B cell (primary cell): ENCODE data around the gene BAHCC1. TPM values are rescaled to one million over a fixed set of nuclear protein-coding genes. Genes with fewer than 3 reads are reported as not detected.

ENCODE experiments used
- ATAC-seq: fragments of 200-7000 bp; cut with Tn5 transposase; one replicate; pipeline ENCODE4 v1.10.0; 2021; ENCODE audit warnings: low read depth, mild to moderate bottlenecking, moderate number of reproducible peaks, moderate library complexity
- CTCF ChIA-PET: fragments of 350-600 bp; sonication (Branson Sonifier 250); formaldehyde crosslinking; loops from one replicate; lab custom pipeline; 2021; ENCODE audit warnings: antibody characterized with exemption, inconsistent platforms; lab: Charles Lee
- POLR2A ChIA-PET: fragments of 350-600 bp; sonication (Branson Sonifier 250); formaldehyde crosslinking; loops from one replicate; lab custom pipeline; 2021; ENCODE audit warnings: antibody characterized with exemption; lab: Charles Lee
- DNase-seq: peaks from one replicate; pipeline ENCODE4 v3.0.0; 2013
- H2AFZ ChIP-seq: 2 replicates; pipeline ENCODE4 v1.6.1; 2012; ENCODE audit warnings: mild to moderate bottlenecking, low read depth, low read length; ENCODE audit not compliant: insufficient read depth, poor library complexity, severe bottlenecking
- H3K27ac ChIP-seq, 2 donors: 1 replicate in 1 of 2; 2 replicates in 1 of 2; pipeline ENCODE4 v1.5.1; 2012 to 2013; ENCODE audit warnings: low read length in 2 of 2, mild to moderate bottlenecking in 2 of 2, moderate library complexity in 1 of 2
- H3K27me3 ChIP-seq, 4 experiments: fragments of 200-600 bp in 1 of 4; sonication (generic) in 1 of 4; replicated peaks in 1 of 4; 1 replicate in 2 of 4; 2 replicates in 2 of 4; pipeline versions ENCODE4 v1.6.1 to v1.7.0; 2013 to 2016; ENCODE audit warnings: low read length in 3 of 4, mild to moderate bottlenecking in 2 of 4, mixed read lengths in 1 of 4, moderate library complexity in 1 of 4; ENCODE audit not compliant: insufficient read depth in 4 of 4, control insufficient read depth in 3 of 4; ENCODE audit errors: control extremely low read depth in 1 of 4
- H3K36me3 ChIP-seq, 2 experiments: replicated peaks in 1 of 2; 1 replicate in 1 of 2; 2 replicates in 1 of 2; pipeline versions ENCODE4 v1.6.1 to v1.7.1; 2013; ENCODE audit warnings: low read length in 1 of 2; ENCODE audit not compliant: insufficient read depth in 2 of 2, control insufficient read depth in 1 of 2; ENCODE audit errors: control extremely low read depth in 1 of 2, extremely low read depth in 1 of 2
- H3K4me1 ChIP-seq, 2 donors: fragments of 200-600 bp in 1 of 2; sonication (generic) in 1 of 2; 1 replicate in 1 of 2; 2 replicates in 1 of 2; pipeline versions ENCODE4 v1.5.1 to v1.6.1; 2013 to 2017; ENCODE audit warnings: low read length in 2 of 2; ENCODE audit not compliant: control insufficient read depth in 2 of 2, insufficient read depth in 2 of 2
- H3K4me2 ChIP-seq: replicated peaks from 2 replicates; pipeline ENCODE3; 2012; ENCODE audit warnings: mild to moderate bottlenecking, low read depth, low read length; ENCODE audit not compliant: poor library complexity, severe bottlenecking
- H3K4me3 ChIP-seq, 5 experiments: fragments of 200-600 bp in 1 of 5; sonication (generic) in 1 of 5; 1 replicate in 3 of 5; 2 replicates in 2 of 5; pipeline versions ENCODE4 v1.5.1 to v1.7.0; 2011 to 2016; ENCODE audit warnings: low read length in 4 of 5, mild to moderate bottlenecking in 4 of 5, low read depth in 2 of 5, control low read depth in 1 of 5, moderate library complexity in 1 of 5; ENCODE audit not compliant: insufficient read depth in 1 of 5; ENCODE audit errors: control extremely low read depth in 1 of 5, extremely low read depth in 1 of 5
- H3K79me2 ChIP-seq: fragments of 200-600 bp; sonication (generic); one replicate; pipeline ENCODE4 v1.6.0; 2016; ENCODE audit warnings: low read length; ENCODE audit not compliant: control insufficient read depth, insufficient read depth
- H3K9ac ChIP-seq: fragments of 200-600 bp; sonication (generic); 2 replicates; pipeline ENCODE4 v1.6.1; 2017; ENCODE audit warnings: mild to moderate bottlenecking, low read length, moderate library complexity
- H3K9me3 ChIP-seq, 3 donors: one replicate each; pipeline versions ENCODE4 v1.6.1 to v1.7.1; 2013; ENCODE audit warnings: low read length in 2 of 3; ENCODE audit not compliant: control insufficient read depth in 2 of 3, insufficient read depth in 1 of 3; ENCODE audit errors: control extremely low read depth in 1 of 3
- H4K20me1 ChIP-seq: 2 replicates; pipeline ENCODE4 v1.6.0; 2012; ENCODE audit warnings: mild to moderate bottlenecking, low read length; ENCODE audit not compliant: insufficient read depth, control insufficient read depth, poor library complexity, severe bottlenecking
- H3K27ac Mint-ChIP-seq: one replicate; pipeline ENCODE4 v1.8.0; 2021; ENCODE audit warnings: mixed read lengths
- H3K27me3 Mint-ChIP-seq: one replicate; pipeline ENCODE4 v1.8.0; 2021; ENCODE audit warnings: mixed read lengths
- H3K4me1 Mint-ChIP-seq: one replicate; pipeline ENCODE4 v1.8.0; 2021; ENCODE audit warnings: mixed read lengths
- H3K4me3 Mint-ChIP-seq: one replicate; pipeline ENCODE4 v1.8.0; 2021; ENCODE audit warnings: mixed read lengths
- H3K9me3 Mint-ChIP-seq: one replicate; pipeline ENCODE4 v1.8.0; 2022; ENCODE audit warnings: mixed read lengths; ENCODE audit not compliant: insufficient read depth
- EZH2 ChIP-seq: IDR thresholded peaks from 2 replicates; pipeline ENCODE4 v1.6.1; 2012; ENCODE audit warnings: borderline replicate concordance, low read depth, mild to moderate bottlenecking, moderate library complexity, low read length; ENCODE audit not compliant: insufficient read depth, poor library complexity, severe bottlenecking
- WGBS: methylation state at CpG from one replicate; pipeline ENCODE4 v1.1.5; 2013; ENCODE audit warnings: missing lambda C conversion rate; ENCODE audit not compliant: insufficient coverage; 5-methylcytosine and 5-hydroxymethylcytosine counted together
- intact Hi-C: fragments of 100-400 bp; cut with micrococcal nuclease; formaldehyde crosslinking; loops from one replicate; pipeline ENCODE4 v1.10.0; 2022
- polyA plus RNA-seq: library from polyadenylated mRNA; depleted of rRNA; stranded (reverse); fragments of >200 nt; gene quantifications from 2 replicates; pipeline ENCODE4 v1.2.3, GENCODE V29; 2012
- total RNA-seq, 2 donors: library from RNA; stranded (reverse); fragments of 120-200 nt in 1 of 2; gene quantifications; 1 replicate in 1 of 2; 2 replicates in 1 of 2; pipeline versions ENCODE4 v1.2.3 to v1.2.4, GENCODE V29; 2013 to 2022
- TF ChIP-seq, protein P1 (sequence below): fragments of 200-600 bp; IDR thresholded peaks from one replicate; pipeline ENCODE4 v1.8.0; 2022; ENCODE audit warnings: antibody characterized with exemption, mild to moderate bottlenecking

BAHCC1 gene
- total and polyA plus RNA-seq, 2 donors (not counting 1 experiment from before 2014, with no cell fraction given), result 0.12 to 0.48 TPM

DNA sequence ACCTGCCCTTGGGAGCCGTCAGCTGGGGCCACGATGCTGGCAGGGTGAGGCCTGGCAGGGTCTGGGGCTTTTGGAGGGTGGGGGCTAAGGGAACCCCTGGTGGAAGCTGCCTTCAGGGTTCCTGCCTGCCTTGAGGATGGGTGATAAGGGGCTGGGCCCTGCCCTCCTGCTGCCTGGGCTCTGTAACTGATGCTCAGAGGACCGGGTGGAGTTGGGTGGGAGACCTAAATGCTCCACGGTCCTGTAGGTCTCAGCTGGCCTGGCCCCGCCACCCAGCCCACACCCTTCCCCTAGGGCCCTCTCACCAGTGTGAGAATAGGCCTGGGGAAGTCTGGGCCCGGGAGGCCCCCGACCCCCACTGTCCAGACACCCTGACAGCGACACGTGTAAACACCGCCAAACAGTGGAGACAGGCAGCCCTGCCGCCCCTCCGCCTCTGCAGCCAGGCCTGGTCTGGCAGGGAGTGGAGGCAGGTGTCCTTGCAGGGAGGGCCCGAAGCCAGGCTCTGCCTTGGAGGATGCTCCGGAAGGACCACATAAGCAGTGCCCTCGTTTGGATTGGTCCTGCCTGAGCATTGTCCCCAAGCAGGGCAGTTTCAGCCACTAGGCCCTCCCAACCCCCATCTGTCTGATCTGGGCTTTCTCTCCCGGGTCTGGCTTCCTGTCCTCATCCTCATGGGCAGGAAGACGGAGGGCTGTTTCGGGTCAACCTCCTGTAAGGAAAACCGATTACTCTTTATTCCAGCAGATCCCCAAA is 6.5 kb upstream of the BAHCC1 start:
- Histone ChIP-seq H3K4me3 (no peak overlapping the region), H3K27me3 (peaks cover 0 to 81% (median 38%) of the 10 kb centered on the region in 4 experiments), H3K79me2 (no peaks in the 10 kb centered on the region), H3K9ac (no peak overlapping the region), H2AFZ (no peak overlapping the region), H3K36me3 (no peaks in the 10 kb centered on the region), H4K20me1 (peaks cover 12% of the 10 kb centered on the region), H3K27ac (no peak overlapping the region), H3K4me2 (no peak overlapping the region), H3K4me1 (peaks cover 20 to 24% of the 10 kb centered on the region in 2 donors), H3K9me3 (peaks cover 0 to 29% (median 0%) of the 10 kb centered on the region in 3 donors)
- no peak for ATAC-seq
- ChIA-PET CTCF (no interaction called here), POLR2A (no interaction called here)
- TF ChIP-seq, protein P1, sequence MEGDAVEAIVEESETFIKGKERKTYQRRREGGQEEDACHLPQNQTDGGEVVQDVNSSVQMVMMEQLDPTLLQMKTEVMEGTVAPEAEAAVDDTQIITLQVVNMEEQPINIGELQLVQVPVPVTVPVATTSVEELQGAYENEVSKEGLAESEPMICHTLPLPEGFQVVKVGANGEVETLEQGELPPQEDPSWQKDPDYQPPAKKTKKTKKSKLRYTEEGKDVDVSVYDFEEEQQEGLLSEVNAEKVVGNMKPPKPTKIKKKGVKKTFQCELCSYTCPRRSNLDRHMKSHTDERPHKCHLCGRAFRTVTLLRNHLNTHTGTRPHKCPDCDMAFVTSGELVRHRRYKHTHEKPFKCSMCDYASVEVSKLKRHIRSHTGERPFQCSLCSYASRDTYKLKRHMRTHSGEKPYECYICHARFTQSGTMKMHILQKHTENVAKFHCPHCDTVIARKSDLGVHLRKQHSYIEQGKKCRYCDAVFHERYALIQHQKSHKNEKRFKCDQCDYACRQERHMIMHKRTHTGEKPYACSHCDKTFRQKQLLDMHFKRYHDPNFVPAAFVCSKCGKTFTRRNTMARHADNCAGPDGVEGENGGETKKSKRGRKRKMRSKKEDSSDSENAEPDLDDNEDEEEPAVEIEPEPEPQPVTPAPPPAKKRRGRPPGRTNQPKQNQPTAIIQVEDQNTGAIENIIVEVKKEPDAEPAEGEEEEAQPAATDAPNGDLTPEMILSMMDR, result no peak
- TF ChIP-seq EZH2, result no peak
- H3K27me3 Mint-ChIP-seq, result peaks cover 46% of the 10 kb centered on the region
- WGBS, result 55% methylated on average over 14 of the region's 19 CpGs
- peak; percentile 30 for DNase-seq
- H3K4me1 Mint-ChIP-seq, result peaks cover 2% of the 10 kb centered on the region
- no peaks in the 10 kb centered on the region for H3K9me3 Mint-ChIP-seq
- intact Hi-C loops, result loop anchor here (5.0 kb wide), 1 partner anchor 91 kb away; the partner anchor contains the start of gene SLC38A10
- H3K4me3 Mint-ChIP-seq, result peak overlapping the region; percentile 45
- H3K27ac Mint-ChIP-seq, result no peak overlapping the region

GRCh38 chr17:81389585-81389984 is 5.7 kb upstream of the BAHCC1 start:
- Histone ChIP-seq H3K79me2 (no peaks in the 10 kb centered on the region), H3K36me3 (no peaks in the 10 kb centered on the region), H3K4me1 (peaks cover 28 to 32% of the 10 kb centered on the region in 2 donors), H3K4me3 (no peak overlapping the region), H4K20me1 (peaks cover 20% of the 10 kb centered on the region), H3K4me2 (no peak overlapping the region), H3K9me3 (peaks cover 0 to 33% (median 0%) of the 10 kb centered on the region in 3 donors), H3K9ac (no peak overlapping the region), H3K27ac (no peak overlapping the region), H3K27me3 (peaks cover 0 to 83% (median 44%) of the 10 kb centered on the region in 4 experiments), H2AFZ (no peak overlapping the region)
- H3K4me1 Mint-ChIP-seq, result peaks cover 8% of the 10 kb centered on the region
- H3K9me3 Mint-ChIP-seq, result no peaks in the 10 kb centered on the region
- ChIA-PET CTCF (no interaction called here), POLR2A (no interaction called here)
- H3K27me3 Mint-ChIP-seq, result peaks cover 54% of the 10 kb centered on the region
- DNase-seq, result no peak
- no peak overlapping the region for H3K4me3 Mint-ChIP-seq
- H3K27ac Mint-ChIP-seq, result no peak overlapping the region
- 92% methylated on average over 6 of the region's 10 CpGs for WGBS
- no peak for ATAC-seq
- TF ChIP-seq EZH2, result no peak
- TF ChIP-seq, protein P1, result no peak
- intact Hi-C loops, result loop anchor here (5.0 kb wide), 1 partner anchor 92 kb away; the partner anchor contains the start of gene SLC38A10
